Endothelial cell of umbilical vein (primary cell): Measurements from ENCODE around the gene ARMC3.

Experiments
- CTCF ChIP-seq, 2 donors: IDR thresholded peaks; 1 replicate in 1 of 2; 2 replicates in 1 of 2; pipeline ENCODE4 v1.5.1; 2011; ENCODE audit warnings: low read length in 2 of 2, mild to moderate bottlenecking in 2 of 2, moderate library complexity in 2 of 2, control low read depth in 1 of 2, inconsistent platforms in 1 of 2, low read depth in 1 of 2; ENCODE audit not compliant: insufficient read depth in 1 of 2; ENCODE audit errors: extremely low read depth in 1 of 2
- EZH2 ChIP-seq: IDR thresholded peaks from 2 replicates; pipeline ENCODE4 v1.6.1; 2012; ENCODE audit warnings: borderline replicate concordance, low read depth, mild to moderate bottlenecking, moderate library complexity, low read length, inconsistent platforms; ENCODE audit not compliant: severe bottlenecking
- FOS ChIP-seq: IDR thresholded peaks from 2 replicates; pipeline ENCODE4 v1.6.1; 2011; ENCODE audit warnings: mild to moderate bottlenecking, low read length, moderate library complexity, borderline replicate concordance; ENCODE audit not compliant: insufficient read depth
- JUN ChIP-seq: IDR thresholded peaks from 2 replicates; pipeline ENCODE4 v1.6.1; 2011; ENCODE audit warnings: borderline replicate concordance, low read depth; ENCODE audit not compliant: insufficient read length, insufficient read depth
- POLR2A ChIP-seq: IDR thresholded peaks from 2 replicates; pipeline ENCODE4 v1.6.1; 2012; ENCODE audit warnings: low read depth, mild to moderate bottlenecking, control low read depth, low read length
- POLR2AphosphoS5 ChIP-seq: IDR thresholded peaks from 2 replicates; pipeline ENCODE4 v1.6.1; 2012; ENCODE audit warnings: low read depth, mild to moderate bottlenecking, control low read depth, low read length, moderate library complexity; ENCODE audit not compliant: insufficient read depth

DNA sequence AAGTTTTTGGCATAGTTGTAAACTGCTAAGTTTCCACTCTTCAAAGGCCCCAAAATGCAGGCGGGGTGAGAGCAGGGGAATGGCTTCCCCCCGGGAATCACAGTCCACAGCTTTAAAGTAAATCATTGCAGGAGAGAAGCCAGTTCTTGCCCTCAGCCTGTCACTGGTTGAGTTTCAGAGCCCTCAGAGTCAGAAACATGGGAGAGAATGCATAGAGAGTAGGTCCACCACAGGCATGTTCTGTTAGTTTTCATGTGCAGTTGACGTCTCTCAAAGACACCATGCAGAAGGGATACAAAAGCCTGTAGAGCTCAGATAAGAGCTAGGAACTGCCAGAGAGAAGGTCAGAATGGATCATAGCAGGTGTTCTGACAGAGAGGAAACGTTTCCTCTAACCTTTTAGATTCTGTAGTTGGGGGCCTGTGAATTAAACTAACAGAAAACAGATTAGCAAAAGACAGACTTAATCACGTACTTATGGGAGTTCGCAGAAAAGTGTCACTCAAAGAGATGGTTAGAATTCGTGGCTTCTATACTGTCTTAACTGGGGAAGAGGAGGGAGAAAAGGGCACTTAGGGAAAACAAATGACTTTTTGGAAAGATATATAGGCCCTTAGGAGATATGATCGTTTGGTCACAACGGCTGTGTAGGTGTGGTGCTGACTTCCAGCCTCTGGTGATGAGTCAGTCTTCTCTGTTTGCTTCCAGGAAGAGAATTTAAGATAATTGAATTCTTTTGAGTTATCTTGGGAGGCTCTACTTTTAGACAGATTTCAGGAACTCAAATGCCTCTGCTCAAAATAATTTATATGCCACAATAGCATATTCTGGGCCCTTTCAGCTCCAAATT lies 119.6 kb downstream of the ARMC3 start:
- TF ChIP-seq CTCF (IDR thresholded peaks at IDR 0.05; ENCODE audit: extremely low read depth in 1 of 2, insufficient read depth in 1 of 2, low read depth in 1 of 2, low read length in 2 of 2) (no peak), JUN (no peak), EZH2 (no peak), FOS (no peak), POLR2AphosphoS5 (no peak), POLR2A (no peak)
